ENCODE results near the gene NEMP2.
A peak's percentile ranks its signal among the peaks of the same experiment; 100 is the strongest.

NEMP2 gene, protein sequence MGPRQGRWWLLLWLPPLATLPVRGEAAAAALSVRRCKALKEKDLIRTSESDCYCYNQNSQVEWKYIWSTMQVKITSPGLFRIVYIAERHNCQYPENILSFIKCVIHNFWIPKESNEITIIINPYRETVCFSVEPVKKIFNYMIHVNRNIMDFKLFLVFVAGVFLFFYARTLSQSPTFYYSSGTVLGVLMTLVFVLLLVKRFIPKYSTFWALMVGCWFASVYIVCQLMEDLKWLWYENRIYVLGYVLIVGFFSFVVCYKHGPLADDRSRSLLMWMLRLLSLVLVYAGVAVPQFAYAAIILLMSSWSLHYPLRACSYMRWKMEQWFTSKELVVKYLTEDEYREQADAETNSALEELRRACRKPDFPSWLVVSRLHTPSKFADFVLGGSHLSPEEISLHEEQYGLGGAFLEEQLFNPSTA

DNA sequence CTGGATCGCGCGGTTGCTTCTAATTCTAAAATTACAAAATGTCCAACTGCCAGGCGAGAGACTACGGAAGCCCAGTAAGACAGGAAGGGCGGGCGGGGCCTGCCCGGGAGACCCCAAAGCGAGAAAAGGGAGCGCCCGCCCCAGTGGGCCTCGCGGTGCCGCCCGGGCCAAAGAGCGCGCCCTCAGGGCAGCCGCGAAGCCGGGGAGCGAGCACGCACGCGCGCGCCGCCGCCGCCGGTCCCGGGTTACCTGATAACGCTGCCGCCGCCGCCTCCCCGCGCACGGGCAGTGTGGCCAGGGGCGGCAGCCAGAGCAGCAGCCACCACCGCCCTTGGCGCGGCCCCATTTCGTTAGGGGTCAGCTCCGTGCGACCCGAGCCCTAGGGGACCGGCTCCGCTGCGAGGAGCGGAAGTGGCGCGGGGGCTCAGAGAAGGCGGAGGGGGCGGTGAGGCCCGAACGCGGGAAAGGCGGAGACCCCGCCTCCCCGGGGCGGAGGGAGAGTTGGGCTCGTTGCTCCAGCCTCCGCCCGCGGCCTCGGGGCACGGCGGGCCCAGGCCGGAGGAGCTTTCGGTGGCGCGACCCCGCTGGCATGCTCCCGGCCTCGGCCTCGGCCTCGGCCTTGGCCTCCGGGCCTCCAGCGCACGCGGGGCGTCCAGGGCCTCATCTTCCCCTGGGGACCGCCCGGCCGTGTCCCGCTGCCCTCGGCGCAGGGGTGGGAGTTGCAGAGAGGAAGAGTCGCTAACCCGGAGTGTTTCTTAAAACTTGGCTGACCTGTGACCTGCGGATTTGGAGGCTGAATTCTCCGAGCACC, at the start of gene NEMP2:
Gene NEMP2, minus strand, starts transcription at position 413 of the 811 bp plus-strand sequence. Its CDS starts 67 bp downstream, at position 346.
- H3K4me3 ChIP-seq (replicated peaks; ENCODE audit: low read depth, low read length), result peak within 1 kb of the TSS; percentile 58
- TF ChIP-seq, protein P1, sequence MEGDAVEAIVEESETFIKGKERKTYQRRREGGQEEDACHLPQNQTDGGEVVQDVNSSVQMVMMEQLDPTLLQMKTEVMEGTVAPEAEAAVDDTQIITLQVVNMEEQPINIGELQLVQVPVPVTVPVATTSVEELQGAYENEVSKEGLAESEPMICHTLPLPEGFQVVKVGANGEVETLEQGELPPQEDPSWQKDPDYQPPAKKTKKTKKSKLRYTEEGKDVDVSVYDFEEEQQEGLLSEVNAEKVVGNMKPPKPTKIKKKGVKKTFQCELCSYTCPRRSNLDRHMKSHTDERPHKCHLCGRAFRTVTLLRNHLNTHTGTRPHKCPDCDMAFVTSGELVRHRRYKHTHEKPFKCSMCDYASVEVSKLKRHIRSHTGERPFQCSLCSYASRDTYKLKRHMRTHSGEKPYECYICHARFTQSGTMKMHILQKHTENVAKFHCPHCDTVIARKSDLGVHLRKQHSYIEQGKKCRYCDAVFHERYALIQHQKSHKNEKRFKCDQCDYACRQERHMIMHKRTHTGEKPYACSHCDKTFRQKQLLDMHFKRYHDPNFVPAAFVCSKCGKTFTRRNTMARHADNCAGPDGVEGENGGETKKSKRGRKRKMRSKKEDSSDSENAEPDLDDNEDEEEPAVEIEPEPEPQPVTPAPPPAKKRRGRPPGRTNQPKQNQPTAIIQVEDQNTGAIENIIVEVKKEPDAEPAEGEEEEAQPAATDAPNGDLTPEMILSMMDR (IDR thresholded peaks at IDR 0.05; ENCODE audit: low read length, missing control alignments), result no peak
- peak; percentile 58 for DNase-seq (ENCODE audit: low read depth)

DNA sequence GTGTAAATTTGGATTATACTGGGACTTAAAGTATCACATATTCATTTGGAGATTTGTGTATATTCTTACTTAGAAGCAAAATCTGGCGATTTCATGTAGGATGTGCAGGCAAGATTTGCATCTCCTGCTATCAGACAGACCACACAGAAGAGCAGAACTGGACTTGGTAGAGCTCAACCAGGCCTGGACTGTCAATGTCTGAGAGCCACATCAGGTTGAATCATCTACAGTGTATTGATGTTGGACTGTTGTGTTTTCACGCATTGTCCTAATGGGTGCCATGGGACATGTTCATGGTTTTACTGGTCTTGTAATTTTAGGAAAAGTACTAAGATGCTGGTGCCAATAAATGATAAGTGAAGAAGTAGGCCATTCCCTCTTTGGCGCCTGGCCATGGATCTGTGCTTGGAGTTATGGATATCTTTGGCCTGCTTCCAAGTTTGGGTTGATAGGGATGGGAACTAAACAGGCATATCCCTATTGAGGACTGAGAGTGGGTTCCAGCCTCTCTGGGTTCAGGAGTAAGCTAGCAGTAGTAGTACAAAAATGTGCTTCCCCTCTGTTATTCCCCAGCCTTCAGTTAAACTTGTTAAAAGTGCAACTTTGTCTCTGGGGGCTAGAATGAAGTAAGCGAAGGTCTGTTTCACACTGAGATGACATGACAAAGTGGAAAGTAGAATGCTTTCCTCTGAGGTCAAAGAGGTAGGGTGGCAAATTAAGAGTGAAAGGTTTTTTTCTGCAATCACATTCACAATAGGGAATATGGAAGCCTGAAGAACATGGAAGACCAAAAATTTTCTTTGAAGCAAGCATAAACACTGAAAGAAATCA, 49.2 kb upstream of the NEMP2 start:
- DNase-seq (ENCODE audit: low read depth), result no peak
- no peak overlapping the region for H3K4me3 ChIP-seq (replicated peaks; ENCODE audit: low read depth, low read length)
- TF ChIP-seq, protein P1 (IDR thresholded peaks at IDR 0.05; ENCODE audit: low read length, missing control alignments), result no peak

DNA sequence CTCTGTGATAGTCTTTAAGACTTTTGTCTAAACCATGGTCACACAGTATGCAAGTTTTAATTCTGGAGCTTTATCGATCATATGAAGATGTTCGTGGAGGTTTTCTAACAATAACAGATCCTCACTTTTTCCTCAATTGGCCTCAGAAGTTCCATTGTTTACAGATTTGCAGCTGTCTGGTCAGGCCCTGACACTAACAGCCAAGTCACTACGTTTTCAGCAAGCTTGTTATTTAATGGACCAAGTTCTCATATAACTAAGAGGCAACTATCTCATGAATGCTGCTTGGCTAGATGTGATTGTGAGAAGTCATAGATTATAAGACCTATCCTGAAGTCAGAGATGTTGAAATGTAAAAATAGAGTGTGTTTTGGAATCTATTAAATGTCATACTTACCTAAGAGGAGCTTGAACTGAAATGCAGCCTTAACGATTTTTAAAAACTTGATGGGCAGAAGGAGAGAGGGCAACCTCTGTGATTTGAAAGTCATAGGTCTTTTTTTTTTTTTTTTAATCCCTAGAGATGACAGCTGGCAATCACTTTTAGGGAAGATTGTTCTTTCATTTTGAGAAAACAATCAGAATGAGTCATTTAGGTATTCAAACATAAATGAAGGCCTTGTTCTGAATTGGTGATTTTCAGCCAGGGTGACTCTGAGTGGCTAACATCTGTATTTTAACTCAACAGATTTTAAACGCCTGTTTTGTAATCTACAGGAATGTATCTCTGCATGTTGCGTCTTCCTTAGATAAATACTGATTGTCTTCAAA, 48.4 kb upstream of the NEMP2 start:
- no peak overlapping the region for H3K4me3 ChIP-seq (replicated peaks; ENCODE audit: low read depth, low read length)
- TF ChIP-seq, protein P1 (IDR thresholded peaks at IDR 0.05; ENCODE audit: low read length, missing control alignments), result no peak
- DNase-seq (ENCODE audit: low read depth), result no peak

DNA sequence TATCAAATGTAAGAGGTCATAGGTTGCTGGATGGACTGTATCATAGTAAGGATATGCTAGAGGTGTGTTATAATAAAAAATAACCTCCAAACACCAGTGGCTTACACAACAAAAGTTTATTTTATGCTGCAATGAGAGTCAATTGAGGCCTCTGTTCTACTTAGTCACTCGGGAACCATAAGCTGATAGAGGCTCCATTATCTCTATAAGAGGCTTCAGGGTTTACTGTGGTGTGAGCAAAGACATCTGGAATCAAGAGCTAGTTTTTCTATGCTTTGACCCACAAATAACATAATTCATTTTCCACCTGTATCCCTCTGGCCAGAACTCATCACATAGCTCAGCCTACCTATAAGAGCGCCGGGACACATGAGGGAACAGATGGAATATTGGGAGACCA, 47.5 kb upstream of the NEMP2 start:
- no peak for DNase-seq (ENCODE audit: low read depth)
- TF ChIP-seq, protein P1 (IDR thresholded peaks at IDR 0.05; ENCODE audit: low read length, missing control alignments), result no peak
- H3K4me3 ChIP-seq (replicated peaks; ENCODE audit: low read depth, low read length), result no peak overlapping the region

DNA sequence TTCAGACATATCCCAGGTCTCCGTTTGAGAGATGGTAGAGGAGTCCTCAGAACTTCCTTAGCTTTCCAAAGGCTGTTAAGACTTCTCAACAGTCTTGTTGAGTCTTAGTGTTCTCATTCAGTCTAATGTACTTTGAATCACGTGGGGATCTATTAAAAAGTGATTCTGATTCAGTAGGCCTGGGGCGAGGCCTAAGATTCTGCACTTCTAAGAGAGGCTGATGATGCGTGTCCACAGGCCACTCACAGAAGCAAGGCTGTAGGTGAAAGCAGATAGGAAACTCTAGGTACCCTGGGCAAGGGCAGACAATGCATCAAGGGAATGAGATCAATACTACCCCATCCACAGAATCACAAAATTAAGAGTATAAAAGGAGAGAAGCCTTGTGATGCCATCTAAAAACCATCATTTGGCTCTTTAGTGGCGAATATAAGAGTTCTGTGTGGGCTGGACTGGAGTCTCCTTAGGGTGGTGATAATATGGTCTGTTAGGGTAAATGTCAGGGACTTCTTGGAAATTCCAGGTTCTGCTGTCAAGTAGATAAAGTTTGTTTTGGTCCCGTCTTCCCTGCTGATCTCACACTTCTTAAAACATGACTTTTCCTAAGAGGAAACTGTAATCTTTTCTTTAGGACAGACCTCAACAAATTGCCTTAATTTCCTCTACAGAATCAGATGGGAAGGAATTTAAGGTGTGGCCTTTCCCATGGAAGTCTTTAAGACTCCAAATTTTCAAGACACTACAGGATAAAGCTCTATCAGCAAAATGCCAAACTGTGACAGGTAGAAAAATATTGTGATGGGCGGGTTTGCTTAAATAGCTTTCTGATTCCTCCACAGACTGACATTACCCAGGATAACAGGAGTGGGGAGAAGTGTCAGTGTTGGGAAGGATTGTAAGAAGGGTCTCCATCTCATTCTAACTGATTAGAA, 45.7 kb upstream of the NEMP2 start:
- TF ChIP-seq, protein P1 (IDR thresholded peaks at IDR 0.05; ENCODE audit: low read length, missing control alignments), result no peak
- no peak for DNase-seq (ENCODE audit: low read depth)
- no peak overlapping the region for H3K4me3 ChIP-seq (replicated peaks; ENCODE audit: low read depth, low read length)

Measured in fibroblast of pulmonary artery (primary cell).